ENCODE results near the gene KRR1.

Gene KRR1

DNA sequence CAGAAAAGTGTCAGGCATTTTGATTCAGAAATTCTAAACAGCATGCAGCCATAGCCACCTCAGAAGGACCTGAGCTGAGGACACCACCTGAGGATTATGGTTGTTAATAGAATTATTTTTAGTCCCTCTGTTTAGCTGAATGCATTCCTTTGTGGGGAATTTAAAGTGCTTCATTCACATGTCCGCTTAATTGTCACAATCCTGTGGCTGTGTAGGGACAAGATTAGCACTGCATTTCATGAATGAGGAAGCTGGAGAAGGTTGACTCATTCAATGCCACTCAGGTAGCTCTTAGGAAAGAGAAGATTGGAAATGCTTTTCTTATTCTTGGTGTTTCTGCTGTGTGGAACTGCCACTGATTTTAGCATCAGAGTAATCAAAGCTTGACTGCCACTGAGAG is 42.0 kb upstream of the KRR1 start:
- no peak overlapping the region for H3K4me3 ChIP-seq (ENCODE audit: low read depth, low read length)
- TF ChIP-seq, protein P1, sequence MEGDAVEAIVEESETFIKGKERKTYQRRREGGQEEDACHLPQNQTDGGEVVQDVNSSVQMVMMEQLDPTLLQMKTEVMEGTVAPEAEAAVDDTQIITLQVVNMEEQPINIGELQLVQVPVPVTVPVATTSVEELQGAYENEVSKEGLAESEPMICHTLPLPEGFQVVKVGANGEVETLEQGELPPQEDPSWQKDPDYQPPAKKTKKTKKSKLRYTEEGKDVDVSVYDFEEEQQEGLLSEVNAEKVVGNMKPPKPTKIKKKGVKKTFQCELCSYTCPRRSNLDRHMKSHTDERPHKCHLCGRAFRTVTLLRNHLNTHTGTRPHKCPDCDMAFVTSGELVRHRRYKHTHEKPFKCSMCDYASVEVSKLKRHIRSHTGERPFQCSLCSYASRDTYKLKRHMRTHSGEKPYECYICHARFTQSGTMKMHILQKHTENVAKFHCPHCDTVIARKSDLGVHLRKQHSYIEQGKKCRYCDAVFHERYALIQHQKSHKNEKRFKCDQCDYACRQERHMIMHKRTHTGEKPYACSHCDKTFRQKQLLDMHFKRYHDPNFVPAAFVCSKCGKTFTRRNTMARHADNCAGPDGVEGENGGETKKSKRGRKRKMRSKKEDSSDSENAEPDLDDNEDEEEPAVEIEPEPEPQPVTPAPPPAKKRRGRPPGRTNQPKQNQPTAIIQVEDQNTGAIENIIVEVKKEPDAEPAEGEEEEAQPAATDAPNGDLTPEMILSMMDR (IDR thresholded peaks at IDR 0.05; ENCODE audit: low read depth, low read length) = no peak

DNA sequence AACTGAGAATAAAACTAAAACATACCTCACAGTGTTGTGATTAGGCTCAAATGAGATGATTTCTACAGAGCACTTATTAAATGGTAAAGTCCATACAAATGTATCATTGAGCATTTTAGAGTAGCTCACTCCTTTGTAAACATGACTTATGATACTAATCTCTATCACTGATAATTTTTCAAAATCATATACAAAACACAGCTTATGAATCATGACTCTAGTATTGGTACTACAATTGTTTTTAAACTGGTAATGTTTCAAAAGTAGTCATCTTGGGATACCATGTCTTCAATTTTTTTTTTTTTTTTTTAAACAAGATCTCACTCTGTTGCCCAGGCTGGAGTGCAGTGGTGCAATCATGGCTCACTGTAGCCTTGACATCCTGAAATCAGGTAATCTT is 40.1 kb upstream of the KRR1 start:
- no peak overlapping the region for H3K4me3 ChIP-seq (ENCODE audit: low read depth, low read length)
- TF ChIP-seq, protein P1 (IDR thresholded peaks at IDR 0.05; ENCODE audit: low read depth, low read length) = no peak

- TF ChIP-seq, protein P1 (IDR thresholded peaks at IDR 0.05; ENCODE audit: low read depth, low read length) = no peak
Measured at GRCh38 chr12:75550401-75551240, 39.2 kb upstream of the KRR1 start.

GRCh38 chr12:75549989-75550388 is 38.6 kb upstream of the KRR1 start:
- TF ChIP-seq, protein P1 (IDR thresholded peaks at IDR 0.05; ENCODE audit: low read depth, low read length) = no peak
- H3K4me3 ChIP-seq (ENCODE audit: low read depth, low read length) = no peak overlapping the region

More at GRCh38 chr12:75550401-75551240, 39.2 kb upstream of the KRR1 start:
- H3K4me3 ChIP-seq (ENCODE audit: low read depth, low read length) = no peak overlapping the region

DNA sequence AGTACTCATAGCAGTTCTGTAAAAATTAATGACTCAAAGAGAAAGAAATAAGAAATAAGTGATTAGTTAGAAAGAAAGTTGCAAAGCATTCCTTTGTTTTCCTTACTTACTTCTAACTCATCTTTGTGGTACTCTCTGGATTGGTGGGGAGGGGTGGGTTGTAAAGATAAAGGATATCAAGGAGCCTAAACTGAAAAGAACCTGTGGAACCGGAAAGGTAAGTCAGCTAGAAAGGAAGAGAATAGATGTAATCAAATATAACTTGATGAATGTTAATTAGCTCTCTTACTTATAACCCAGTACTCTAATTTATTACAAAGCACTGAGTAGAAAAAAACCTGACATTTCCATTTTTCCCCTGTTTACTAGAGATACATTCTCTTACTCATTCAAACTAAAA is 37.5 kb upstream of the KRR1 start:
- H3K4me3 ChIP-seq (ENCODE audit: low read depth, low read length) = no peak overlapping the region
- TF ChIP-seq, protein P1 (IDR thresholded peaks at IDR 0.05; ENCODE audit: low read depth, low read length) = no peak

GRCh38 chr12:75545636-75546035 is 34.2 kb upstream of the KRR1 start:
- no peak overlapping the region for H3K4me3 ChIP-seq (ENCODE audit: low read depth, low read length)
- TF ChIP-seq, protein P1 (IDR thresholded peaks at IDR 0.05; ENCODE audit: low read depth, low read length) = no peak

DNA sequence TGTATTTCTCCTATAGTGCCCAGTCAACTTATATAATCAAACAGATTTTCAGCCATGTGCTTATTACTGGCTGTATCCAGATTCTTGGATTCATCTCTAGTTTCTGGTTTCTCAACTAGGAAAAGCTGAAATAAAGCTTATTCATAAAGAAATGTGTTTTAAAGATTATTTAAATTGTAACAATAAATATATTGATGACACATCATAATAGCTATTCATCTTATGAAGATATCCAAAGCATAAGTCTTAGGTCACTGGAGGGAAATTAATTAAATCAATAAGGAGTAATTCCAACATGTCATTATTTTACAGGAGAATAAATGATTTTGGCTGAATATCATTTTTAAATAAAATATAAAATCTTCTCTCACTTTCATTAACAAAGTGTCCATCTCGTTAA is 32.1 kb upstream of the KRR1 start:
- H3K4me3 ChIP-seq (ENCODE audit: low read depth, low read length) = no peak overlapping the region
- TF ChIP-seq, protein P1 (IDR thresholded peaks at IDR 0.05; ENCODE audit: low read depth, low read length) = no peak
